ENCODE measurements around the gene SUPT20HL2. TPM values are rescaled to one million over a fixed set of nuclear protein-coding genes. Genes with fewer than 3 reads are reported as not detected.

The SUPT20HL2 gene
- not detected in 2 replicates for total RNA-seq (ENCODE audit: low replicate concordance)

GRCh38 chrX:24314019-24314635 is at the start of gene SUPT20HL2:
Gene SUPT20HL2 (minus strand): TSS chrX:24314069. CDS start chrX:24313315, 754 bp downstream.

DNA sequence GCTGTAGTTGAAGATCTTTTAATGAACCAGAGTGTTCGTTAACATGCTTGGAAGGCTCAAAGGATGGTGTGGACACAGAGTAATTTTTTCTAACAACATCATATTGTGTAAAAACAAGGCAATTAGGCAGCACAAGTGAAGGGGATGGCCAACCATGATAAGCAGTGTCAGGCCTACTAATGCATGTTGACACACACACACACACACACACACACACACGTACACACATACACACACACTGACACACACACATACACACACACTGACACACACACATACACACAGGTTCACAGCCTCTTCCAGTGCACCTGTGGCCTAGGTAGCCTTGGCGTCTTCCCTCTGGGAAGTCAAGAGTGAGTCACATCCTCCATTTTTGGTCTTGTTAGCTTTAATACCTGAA is 46.4 kb upstream of the SUPT20HL2 start, which contains the start of gene SUPT20HL1:
Gene SUPT20HL1 (plus strand): TSS at position 368 of the 400 bp plus-strand sequence. CDS start 2,122 bp downstream, outside the sequence.

Other genes starting within 250 kb of the SUPT20HL2 start
- gene ZFX, start 164.3 kb downstream of the SUPT20HL2 start, total RNA-seq (ENCODE audit: low replicate concordance), result 25.9 and 74.2 TPM in 2 replicates
- gene SUPT20HL1, start 46.6 kb upstream of the SUPT20HL2 start, total RNA-seq (ENCODE audit: low replicate concordance), result under 0.01 TPM in 1 of 2 replicates, not detected in the other
- 2.3 and 3.2 TPM in 2 replicates for gene PDK3, start 151.2 kb upstream of the SUPT20HL2 start, total RNA-seq (ENCODE audit: low replicate concordance)

Measured in smooth muscle cell of the coronary artery (primary cell).